Measurements from ENCODE around the gene RAB6B.
A peak's percentile ranks its signal among the peaks of the same experiment; 100 is the strongest.
"Not testable (repeated sequence)": the region's sequence is repeated elsewhere in the genome, so short reads cannot be mapped to it uniquely, and the experiment has no call there.

RAB6B gene

DNA sequence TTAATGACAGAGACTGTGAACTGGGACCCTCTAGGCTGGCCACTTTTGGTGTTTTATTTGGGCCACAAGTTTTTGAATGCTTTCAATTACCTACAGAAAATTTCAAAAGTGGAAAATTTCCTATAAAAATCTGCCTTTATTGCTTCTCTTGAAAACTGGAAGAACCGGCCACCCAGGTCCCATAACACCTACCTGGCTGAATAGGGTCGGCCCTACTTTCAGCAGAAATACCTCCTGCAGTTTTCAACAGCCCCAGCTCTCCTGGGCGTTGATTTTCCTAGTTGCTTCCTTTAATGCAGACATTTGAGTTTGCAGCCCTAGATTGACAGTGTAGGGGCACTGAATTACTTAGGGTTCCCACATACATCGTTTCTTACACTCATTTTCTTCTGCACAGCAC is 90.8 kb downstream of the RAB6B start:
- no peak for DNase-seq

DNA sequence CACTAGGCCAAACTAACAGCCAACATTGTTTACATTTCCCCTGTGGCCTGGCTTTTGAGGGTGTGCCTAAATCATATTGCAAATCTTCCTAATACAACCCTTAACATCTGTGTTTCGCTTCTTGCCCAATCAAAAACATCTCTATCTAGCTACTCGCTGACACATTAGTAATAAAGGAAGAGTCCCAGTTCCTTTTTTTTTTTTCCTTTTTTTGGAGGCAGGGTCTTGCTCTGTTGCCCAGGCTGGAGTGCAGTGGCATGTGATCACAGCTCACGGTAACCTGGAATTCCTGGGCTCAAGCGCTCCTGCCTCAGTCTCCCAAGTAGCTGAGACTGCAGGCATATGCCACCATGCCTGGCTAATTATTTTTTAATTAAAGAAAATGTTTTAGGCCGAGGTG is 92.2 kb downstream of the RAB6B start:
- peak; percentile 59 for DNase-seq

DNA sequence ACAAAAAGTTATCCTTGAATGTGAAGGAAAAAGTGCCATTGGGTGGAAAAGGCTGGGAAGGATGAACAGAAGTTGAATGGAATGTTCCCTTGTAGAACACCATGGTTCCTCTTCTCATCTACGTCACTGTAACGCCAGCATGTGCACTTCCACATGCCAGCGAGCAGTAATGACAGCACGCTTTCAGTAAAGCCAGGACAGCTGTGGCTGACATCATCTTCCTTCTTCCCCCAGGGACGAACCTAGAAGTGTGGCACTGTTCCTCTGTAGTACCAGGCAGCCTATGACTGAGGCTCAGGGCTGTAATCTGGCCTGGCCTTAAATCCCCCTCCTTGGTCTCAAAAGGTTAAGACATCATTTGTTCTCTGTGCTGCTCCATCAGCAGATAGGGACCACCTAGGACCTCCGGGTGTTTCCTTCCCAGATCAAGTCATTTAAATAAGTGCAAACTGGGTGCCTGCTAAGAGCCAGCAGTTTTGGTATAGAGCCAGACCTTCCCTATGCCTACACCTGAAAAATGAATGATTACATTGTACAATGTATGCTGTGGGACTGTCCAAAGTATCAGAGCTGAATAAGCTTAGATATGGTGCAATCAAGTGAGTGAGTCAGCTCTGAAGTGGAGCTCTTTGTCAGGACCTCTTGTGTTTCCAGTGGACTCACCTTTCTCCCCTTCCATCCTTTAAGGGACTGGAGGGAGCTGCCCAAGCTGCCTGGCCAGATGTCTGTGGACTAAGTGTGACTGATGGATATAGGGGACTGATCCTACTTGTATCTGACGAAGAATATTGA is 95.7 kb downstream of the RAB6B start:
- DNase-seq: peak; percentile 67

DNA sequence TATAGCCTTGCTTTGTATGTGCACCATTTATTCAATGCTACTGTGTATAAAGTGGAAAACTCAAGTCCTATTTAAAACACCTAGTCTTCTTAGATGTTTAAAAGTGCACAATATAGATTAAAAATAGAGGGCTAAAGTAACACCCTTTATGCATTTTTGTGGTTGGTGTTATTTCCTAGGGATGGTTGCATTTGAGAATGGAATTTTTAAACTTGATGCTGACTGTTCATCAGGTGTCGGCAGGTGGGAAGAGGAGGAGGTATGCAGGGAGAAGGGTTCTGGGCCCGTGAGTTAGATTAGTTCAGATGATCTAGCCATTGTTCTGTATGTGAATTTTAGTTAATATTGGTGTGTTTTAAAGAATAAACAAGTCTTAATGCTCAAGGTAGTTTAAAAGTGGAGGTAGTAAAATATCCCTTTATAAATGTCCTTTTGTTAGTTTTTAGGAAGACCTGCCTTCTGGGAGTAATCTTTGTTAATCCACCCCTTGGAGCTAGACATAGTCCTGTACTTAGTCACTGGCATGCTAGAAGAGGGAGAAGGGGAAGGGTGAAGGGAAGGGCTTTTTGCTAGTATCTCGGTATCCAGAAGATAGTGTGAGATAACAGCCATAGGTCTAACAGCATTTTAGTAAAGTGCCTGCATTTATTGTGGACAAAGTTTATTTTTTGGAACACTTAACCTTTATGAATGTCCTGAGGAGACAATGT is 98.1 kb downstream of the RAB6B start:
- DNase-seq: no peak

DNA sequence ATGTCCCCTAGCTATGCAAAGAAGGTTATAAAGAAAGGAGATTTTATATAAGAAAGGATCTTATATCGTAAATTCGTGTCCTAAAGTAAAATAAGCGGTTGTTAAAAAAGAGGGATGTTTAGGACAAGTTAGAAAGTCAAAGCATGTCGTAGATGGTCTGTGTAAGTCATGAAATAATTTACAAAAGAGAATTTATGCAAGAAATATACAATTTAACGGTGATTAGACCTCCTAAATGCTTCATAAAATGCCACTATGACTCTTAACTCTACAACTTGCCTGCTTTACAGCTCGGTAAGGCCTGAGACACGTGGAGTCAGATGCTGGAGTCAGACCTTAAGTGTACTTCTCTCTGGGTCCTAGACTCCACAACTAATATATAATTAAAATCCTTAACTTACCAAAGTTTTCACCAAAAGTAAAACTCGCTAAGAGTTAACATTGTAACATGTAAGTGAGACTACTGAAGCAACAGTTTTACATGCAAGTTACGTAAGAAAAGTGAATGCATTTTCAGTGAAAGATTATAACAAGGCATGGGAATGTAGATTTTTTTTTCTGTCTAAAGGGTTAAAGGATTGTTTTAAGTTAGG is 103.4 kb downstream of the RAB6B start:
- DNase-seq: no peak

DNA sequence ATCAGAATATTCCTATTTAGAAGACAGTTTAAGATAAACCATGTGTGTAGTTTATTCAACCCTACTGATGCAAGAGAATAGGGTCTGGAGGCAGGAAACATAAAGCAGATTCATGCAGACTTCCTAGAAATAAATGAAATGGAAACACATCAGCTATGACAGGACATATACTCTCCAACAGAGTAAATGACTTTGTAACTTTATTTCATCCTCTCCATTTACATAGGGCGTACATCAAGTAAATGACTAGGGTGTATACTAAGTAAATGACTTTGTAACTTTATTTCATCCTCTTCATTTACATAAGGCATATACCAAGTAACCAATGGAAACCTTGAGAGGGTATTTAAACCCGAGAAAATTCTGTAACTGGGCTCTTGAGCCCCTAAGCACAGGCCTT is 107.7 kb downstream of the RAB6B start:
- DNase-seq: no peak

DNA sequence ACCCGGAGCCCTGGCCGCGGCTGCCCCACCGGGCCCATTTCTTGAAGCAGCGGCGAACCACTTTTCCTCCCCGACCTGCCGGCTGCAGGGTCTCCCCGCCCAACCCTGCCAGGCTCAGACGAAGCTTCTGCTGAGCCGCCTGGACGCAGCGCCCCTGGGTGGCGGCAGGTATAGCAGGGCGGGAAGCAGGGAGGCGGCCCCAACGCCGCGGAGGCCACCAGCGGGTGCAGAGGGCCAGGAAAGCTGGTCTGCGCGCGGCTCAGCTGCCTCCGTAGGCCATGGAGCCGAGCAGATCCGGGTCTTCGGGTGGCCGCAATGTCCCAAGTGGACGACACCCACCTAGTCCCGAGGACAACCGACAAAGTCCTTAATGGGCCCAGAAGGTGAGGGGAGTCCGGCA is 111.9 kb downstream of the RAB6B start:
- DNase-seq: no peak

DNA sequence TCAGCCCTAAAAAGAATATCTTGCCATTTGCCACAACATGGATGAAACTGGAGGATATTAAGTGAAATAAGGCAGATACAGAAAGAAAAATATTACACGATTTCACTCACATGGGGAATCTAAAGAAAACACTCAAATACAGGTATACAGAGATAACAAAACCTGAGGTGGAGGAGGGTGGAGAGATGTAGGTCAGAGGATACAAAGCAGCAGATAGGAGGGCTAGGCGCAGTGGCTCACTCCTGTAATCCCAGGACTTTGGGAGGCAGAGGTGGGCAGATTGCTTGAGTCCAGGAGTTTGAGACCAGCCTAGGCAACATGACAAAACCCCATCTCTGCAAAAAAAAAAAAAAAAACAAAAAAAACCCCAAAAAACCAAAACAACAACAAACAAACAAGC is 113.2 kb downstream of the RAB6B start:
- no peak for DNase-seq

DNA sequence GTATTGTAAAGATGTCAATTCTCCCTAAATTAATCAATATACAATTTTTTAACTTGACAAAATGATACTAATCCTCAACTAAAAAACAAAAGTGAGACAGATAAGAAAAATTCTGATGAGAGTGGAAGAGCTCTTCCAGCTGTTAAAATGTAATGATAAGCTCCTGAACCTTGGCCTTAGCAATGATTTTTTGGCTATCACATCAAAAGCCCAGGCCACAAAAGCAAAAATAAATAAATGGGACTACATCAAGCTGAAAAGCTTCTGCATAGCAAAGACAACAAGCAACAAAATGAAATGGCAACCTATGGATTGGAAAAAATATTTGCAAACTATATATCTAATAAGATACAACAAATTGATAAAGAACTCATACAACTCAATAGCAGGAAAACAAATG is 114.1 kb downstream of the RAB6B start:
- DNase-seq: no peak

DNA sequence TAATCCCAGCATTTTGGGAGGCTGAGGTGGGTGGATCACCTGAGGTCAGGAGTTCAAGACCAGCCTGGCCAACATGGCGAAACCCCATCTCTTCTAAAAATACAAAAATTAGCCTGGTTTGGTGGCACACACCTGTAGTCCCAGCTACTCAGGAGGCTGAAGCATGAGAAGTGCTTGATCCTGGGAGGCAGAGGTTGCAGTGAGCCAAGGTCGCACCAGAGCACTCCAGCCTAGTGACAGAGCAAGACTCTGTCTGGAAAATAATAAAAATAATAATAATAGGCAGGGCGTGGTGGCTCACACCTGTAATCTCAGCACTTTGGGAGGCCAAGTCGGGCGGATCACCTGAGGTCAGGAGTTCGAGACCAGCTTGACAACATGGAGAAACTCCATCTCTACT is 114.9 kb downstream of the RAB6B start:
- not testable (repeated sequence) for DNase-seq

DNA sequence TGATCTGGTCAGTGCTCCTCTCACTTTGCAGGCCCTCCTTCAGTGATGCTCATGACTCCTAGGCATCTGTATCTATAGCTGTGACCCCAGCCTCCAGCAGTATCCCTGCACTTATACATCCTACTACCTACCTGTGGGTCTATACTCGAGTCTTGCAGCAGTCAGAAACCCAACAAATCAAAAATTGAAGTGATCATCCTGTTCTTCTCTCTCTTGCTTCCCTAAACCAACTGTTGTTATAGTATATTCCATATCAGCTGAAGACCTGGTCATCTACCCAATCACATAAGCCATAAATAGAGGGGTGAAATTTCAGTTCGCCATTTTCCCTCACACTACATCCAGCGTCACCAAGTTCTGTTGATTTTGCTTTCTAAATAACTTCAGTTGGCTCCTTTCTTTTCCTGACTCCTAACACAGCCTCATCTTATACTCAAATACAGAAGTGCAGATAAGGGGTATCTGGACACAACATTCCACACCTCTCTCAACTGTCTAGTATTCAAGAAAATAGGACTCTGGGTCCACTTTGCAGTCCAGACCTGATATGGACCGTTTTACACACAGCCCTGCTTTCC is 116.0 kb downstream of the RAB6B start:
- no peak for DNase-seq

DNA sequence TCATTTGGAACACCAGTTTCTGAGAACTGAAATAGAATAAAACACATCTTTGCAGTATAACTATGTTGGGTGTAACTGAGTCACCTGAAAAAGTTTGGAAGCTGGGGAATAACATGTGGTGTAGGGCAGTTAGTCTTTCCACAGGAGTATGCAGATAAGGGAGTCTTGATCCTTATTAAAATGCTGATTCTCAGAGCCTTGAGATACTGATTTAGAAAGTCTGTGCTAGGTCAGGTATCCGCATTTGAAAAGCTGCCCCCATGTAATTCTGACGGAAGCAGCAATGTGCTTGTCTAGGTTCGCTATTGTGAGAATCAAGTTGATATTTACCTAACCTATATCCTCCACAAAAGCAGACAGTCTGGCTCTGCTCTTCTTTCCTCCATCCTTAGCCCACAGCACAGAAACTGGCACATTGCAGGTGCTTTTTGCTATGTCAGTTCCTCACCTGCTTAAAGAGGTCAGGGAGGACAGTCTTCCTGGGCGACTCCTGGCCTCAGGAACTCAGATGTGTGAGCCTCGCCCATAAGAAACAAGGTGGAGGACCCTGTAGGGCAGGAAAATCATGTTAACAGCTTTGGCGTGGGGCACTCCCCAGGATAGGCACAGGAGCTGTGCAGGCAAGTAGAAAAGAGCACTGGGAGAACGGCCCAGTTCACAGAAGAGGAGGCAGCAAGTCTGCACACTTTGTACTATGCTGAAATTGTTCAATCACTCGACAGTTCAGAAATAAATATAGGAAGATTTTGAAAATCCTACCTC is 117.7 kb downstream of the RAB6B start:
- DNase-seq: no peak

DNA sequence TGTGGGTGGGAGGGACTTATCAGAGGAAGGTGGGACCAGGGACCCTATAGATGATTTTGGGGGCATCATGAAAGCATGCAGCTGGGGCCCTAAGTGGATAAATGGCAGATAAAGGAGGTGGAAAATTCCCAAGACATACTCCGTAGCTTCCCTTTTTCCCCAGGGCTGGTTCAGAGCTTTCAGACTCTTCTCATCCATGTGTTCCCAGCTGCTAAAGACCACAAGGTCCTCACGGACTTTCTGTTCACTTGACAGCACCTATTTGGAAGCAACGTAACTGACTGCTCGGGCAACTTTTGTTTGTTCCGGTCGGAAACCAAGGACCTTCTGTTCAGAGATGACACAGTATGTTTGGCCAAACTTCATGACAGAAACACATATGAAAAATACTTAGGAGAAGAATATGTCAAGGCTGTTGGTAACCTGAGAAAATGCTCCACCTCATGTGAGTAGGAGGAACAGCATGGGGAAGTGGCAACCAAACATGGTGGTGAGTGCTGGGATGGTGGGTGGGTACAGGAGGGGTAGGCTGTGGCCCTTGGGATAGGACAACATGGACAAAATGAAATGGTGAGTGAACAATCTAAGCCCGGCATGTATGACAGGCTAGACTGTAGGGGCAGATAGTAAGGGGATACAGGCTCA is 118.8 kb downstream of the RAB6B start:
- DNase-seq: no peak

DNA sequence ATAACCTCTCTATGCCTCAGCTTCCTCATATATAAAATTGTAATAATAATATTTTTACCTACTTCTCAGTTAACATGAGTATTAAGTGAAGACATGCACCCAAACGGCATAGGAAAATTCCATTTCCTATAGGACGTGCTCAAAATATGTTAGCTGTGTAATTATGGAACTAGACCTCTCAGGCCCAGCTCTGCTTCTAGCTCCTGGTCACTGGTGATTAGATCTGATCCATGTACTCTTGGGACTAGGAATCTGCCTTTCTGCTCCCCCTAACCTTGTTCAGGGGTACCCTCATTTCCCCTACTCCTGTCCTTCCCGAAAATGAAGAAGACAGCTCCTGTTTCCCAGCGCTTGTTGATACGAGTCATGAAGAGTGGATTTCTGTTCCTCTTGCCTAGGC is 119.8 kb downstream of the RAB6B start:
- DNase-seq: no peak

DNA sequence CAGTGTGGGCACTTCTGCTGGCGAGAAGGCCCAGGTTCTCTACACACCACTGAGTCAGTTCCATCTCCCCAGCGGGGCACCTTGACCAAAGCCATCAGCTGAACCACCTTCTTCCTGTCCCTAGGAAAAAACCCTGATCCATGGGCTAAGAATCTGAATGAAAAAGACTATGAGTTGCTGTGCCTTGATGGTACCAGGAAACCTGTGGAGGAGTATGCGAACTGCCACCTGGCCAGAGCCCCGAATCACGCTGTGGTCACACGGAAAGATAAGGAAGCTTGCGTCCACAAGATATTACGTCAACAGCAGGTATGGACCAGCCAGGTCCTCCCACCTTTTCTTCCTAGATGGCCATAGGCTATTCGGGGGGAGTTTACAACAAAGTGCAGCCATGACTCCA is 120.4 kb downstream of the RAB6B start:
- DNase-seq: no peak
